ENCODE data around the gene MYO15B.

The MYO15B gene

GRCh38 chr17:75587675-75588595, at the start of gene MYO15B:
Gene MYO15B (plus strand): TSS chr17:75587800. CDS start chr17:75588058, 258 bp downstream.
- FAIRE-seq = no peak

GRCh38 chr17:75539967-75540729, 47.5 kb upstream of the MYO15B start:
- no peak for FAIRE-seq

GRCh38 chr17:75540923-75541503, 46.6 kb upstream of the MYO15B start:
- FAIRE-seq = no peak

GRCh38 chr17:75542229-75542628, 45.4 kb upstream of the MYO15B start:
- FAIRE-seq = no peak

GRCh38 chr17:75542728-75543336, 44.8 kb upstream of the MYO15B start:
- FAIRE-seq = no peak

GRCh38 chr17:75544250-75544649, 43.4 kb upstream of the MYO15B start:
- FAIRE-seq = no peak

GRCh38 chr17:75546181-75546580, 41.4 kb upstream of the MYO15B start:
- no peak for FAIRE-seq

GRCh38 chr17:75547091-75547490, 40.5 kb upstream of the MYO15B start:
- FAIRE-seq = no peak

- FAIRE-seq = no peak
Observed at GRCh38 chr17:75548813-75549212, 38.8 kb upstream of the MYO15B start.

GRCh38 chr17:75549246-75550138, 38.1 kb upstream of the MYO15B start:
- FAIRE-seq = no peak

GRCh38 chr17:75550139-75550465, 37.5 kb upstream of the MYO15B start:
- no peak for FAIRE-seq

- FAIRE-seq = no peak
Observed at GRCh38 chr17:75551266-75551665, 36.3 kb upstream of the MYO15B start.

- no peak for FAIRE-seq
Observed at GRCh38 chr17:75552425-75553294, 34.9 kb upstream of the MYO15B start.

GRCh38 chr17:75553295-75554110, 34.1 kb upstream of the MYO15B start:
- FAIRE-seq = no peak

- FAIRE-seq = no peak
Observed at GRCh38 chr17:75555679-75556153, 31.9 kb upstream of the MYO15B start.

GRCh38 chr17:75557075-75557851, 30.3 kb upstream of the MYO15B start:
- FAIRE-seq = peak; percentile 97

GRCh38 chr17:75557852-75558665, 29.5 kb upstream of the MYO15B start:
- FAIRE-seq = no peak

All from islet of Langerhans (tissue), 1 donor.